Bronchial epithelial cell (primary cell): ENCODE results near the gene DACT2. TPM values are rescaled to one million over a fixed set of nuclear protein-coding genes. Genes with fewer than 3 reads are reported as not detected.
A peak's percentile ranks its signal among the peaks of the same experiment; 100 is the strongest.

Source experiments
- DNase-seq: peaks from one replicate; pipeline ENCODE4 v3.0.0-alpha.2; 2010; ENCODE audit warnings: low read depth
- FAIRE-seq: peaks from 2 replicates; lab custom pipeline; 2011; peaks lifted over from hg19 to GRCh38; lab: Jason Lieb, UNC
- H3K27me3 ChIP-seq: 2 replicates; pipeline ENCODE4 v1.5.1; 2011; ENCODE audit warnings: low read length; ENCODE audit not compliant: control insufficient read depth, insufficient read depth
- H3K36me3 ChIP-seq: 2 replicates; pipeline ENCODE4 v1.5.1; 2011; ENCODE audit warnings: low read length; ENCODE audit not compliant: control insufficient read depth, insufficient read depth
- H3K4me3 ChIP-seq: 2 replicates; pipeline ENCODE4 v1.5.1; 2011; ENCODE audit warnings: mild to moderate bottlenecking, low read depth, low read length, control low read depth
- total RNA-seq: library from RNA; depleted of rRNA; stranded (reverse); fragments of >200 nt; gene quantifications from 2 replicates; pipeline ENCODE4 v1.2.1, GENCODE V29; 2014
- TF ChIP-seq, protein P1 (sequence below): IDR thresholded peaks from 2 replicates; pipeline ENCODE4 v1.5.1; 2011; ENCODE audit warnings: mild to moderate bottlenecking, moderate library complexity, low read length, control low read depth, inconsistent platforms; ENCODE audit not compliant: insufficient read depth, severe bottlenecking

The DACT2 gene, protein sequence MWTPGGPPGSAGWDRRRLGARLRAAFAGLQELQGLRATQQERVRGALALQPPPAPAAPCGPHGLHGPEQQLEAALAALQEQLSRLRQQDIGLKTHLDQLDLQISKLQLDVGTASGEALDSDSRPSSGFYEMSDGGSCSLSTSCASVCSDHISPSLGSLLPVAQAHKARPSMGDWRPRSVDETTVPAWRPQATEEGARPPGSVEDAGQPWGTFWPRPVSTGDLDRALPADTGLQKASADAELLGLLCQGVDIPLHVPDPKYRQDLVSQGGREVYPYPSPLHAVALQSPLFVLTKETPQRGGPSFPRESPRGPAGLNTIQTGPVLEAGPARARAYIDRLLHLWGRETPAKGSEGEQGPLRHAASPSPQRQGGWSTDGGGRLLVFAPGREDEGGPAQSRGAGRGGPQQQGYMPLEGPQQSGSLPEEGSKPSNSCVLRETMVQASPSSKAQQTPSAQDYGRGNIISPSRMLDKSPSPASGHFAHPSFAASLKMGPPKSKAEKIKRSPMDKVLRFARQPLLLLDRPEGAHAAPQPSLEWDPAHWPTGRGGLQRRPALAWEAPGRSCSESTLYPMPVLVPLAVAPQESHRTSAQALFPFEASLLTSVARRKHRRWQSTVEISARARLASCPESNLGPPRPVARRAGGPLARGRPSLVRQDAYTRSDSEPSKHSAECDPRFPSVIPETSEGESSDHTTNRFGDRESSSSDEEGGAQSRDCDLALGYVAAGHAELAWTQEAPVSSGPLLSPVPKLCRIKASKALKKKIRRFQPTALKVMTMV
- total RNA-seq: 0.26 and 1.3 TPM in 2 replicates

DNA sequence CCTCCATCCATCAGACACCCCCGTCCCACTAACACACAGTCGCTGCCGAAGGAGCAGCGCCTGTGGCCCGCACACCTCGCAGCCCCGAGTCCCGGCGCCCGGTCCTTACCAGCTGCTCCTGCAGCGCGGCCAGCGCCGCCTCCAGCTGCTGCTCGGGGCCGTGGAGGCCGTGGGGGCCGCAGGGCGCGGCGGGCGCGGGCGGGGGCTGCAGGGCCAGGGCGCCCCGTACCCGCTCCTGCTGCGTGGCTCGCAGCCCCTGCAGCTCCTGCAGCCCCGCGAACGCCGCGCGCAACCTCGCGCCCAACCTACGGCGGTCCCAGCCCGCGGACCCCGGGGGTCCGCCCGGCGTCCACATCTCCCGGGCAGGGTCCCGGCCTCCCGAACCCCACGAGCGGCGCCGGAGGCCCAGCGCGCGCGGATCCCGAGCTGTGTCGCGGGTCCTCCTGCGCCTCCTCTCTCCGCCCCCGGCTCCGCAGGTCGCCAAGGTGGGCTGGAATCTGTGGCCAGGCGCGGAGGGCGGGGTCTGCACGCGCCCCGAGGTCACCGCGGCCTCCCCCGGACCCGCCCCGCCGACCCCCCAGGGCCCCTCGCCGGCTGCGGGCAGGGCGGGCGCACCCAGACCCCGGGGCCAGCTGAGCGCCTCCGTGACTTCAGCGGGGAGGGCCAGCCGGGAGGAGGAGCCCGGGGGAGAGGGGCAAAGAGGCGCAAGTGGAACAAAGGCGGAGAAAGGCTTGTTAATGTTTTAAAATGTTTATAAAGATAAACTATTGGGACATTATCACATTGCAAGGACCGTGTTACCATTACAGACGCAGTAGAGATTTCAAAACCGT is at the start of gene DACT2:
Gene DACT2 (minus strand): TSS at position 499 of the 833 bp plus-strand sequence. CDS start 144 bp downstream, at position 355.
- FAIRE-seq: no peak
- Histone ChIP-seq H3K36me3 (no peaks in the 10 kb centered on the region), H3K4me3 (peak within 1 kb of the TSS; percentile 10), H3K27me3 (peaks cover 7% of the 10 kb centered on the region)
- TF ChIP-seq, protein P1, sequence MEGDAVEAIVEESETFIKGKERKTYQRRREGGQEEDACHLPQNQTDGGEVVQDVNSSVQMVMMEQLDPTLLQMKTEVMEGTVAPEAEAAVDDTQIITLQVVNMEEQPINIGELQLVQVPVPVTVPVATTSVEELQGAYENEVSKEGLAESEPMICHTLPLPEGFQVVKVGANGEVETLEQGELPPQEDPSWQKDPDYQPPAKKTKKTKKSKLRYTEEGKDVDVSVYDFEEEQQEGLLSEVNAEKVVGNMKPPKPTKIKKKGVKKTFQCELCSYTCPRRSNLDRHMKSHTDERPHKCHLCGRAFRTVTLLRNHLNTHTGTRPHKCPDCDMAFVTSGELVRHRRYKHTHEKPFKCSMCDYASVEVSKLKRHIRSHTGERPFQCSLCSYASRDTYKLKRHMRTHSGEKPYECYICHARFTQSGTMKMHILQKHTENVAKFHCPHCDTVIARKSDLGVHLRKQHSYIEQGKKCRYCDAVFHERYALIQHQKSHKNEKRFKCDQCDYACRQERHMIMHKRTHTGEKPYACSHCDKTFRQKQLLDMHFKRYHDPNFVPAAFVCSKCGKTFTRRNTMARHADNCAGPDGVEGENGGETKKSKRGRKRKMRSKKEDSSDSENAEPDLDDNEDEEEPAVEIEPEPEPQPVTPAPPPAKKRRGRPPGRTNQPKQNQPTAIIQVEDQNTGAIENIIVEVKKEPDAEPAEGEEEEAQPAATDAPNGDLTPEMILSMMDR: no peak
- DNase-seq: no peak

DNA sequence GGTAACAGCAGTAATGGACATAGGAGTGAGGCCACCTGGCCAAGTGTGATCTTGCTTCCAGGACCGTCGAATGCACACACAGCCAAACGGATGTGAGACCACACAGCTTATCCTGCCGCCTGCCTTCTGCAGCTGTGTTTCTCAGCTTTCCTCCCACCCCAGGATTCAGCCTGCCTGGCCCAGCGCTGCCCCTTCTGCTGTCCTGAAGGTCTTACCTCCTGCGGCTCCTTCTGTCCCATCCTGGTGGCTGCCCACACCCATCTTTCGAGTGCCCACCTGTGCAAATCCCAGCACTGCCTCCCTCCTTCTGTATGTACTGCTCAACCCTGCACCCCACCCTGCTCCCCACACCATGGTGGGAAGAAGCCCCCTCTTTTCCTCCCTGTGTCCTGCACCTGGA is 49.4 kb upstream of the DACT2 start:
- Histone ChIP-seq H3K27me3 (no peaks in the 10 kb centered on the region), H3K36me3 (no peaks in the 10 kb centered on the region), H3K4me3 (no peak overlapping the region)
- DNase-seq (no peak), FAIRE-seq (no peak)
- TF ChIP-seq, protein P1: no peak

DNA sequence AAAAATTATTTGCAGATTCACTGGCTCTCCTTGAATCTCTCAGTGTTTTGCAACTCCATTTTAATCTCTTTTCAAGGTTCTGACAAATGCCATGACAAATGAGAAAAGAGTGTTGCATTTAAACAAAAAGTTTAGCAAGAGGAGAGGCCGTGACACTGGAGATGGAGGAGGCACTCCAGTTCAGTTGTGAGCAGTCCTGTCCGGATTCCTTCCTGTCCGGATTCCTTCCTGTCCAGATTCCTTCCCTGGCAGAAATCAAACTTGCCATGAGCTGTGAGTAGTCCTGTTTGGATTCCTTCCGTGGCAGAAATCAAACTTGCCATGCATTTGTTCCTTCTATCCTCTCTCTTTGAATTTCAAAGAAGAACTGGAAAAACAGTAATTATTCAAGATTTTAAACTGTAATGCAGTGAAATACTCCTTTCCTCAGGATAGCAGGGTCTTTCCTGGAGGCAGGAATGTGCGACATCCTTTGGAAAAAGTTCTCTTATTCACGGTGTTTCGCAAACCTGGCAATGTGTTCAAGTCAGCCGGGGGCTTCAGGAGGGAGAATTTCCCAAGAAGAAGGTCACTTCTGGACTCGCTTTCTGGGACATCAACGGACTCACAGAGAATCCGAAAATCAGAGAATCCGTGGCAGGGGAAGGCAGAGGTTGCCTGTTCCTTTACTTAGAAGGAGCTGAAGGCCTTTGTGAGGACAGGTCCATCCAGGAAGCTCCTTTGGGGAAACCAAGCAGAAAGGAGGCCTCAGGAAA is 48.7 kb upstream of the DACT2 start:
- no peak for DNase-seq
- no peaks in the 10 kb centered on the region for H3K36me3 ChIP-seq
- no peak for FAIRE-seq
- TF ChIP-seq, protein P1: no peak
- no peaks in the 10 kb centered on the region for H3K27me3 ChIP-seq
- H3K4me3 ChIP-seq: no peak overlapping the region

DNA sequence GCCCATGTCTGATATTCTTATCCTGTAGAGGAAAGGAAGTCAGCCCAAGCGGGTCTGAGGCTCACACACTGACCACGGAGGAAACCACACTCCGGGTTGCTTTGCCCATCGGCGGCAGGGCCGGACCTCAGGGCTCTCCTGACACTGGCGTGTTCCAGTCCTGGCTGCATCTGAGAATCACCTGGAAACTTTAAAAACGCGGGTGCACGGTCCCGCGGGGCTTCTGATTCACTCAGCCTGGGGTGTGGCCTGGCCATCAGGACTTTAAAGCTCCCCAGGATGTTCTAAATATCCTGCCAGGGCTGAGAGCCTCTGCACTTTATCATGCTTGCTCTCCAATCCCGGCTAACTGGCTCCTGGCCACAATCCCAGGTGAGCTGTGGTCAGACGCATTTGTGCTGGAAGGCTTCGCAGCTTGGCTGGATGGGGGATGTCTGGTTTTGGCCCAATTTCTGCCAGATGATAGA is 47.7 kb upstream of the DACT2 start:
- FAIRE-seq (no peak), DNase-seq (no peak)
- Histone ChIP-seq H3K36me3 (no peaks in the 10 kb centered on the region), H3K27me3 (no peaks in the 10 kb centered on the region), H3K4me3 (no peak overlapping the region)
- TF ChIP-seq, protein P1: no peak

DNA sequence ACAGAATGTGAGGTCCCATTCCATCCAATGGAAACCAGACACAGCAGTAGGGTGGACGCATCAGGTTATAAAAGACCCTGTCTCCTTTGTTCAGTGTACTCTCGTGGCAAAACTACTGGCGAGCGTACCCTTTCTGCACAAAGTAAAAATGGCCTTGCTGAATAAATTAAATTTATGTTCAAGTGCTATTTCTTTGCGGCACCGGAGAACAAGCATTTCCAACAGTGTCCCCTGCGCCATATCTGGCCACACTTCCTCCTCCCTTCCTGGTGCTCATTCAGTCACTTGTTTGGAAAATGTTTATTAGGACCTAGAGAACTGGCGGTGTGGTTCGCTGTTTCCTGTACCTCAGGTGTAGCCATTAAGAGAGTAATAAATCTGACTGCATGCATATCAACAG is 46.9 kb upstream of the DACT2 start:
- TF ChIP-seq, protein P1: no peak
- no peaks in the 10 kb centered on the region for H3K36me3 ChIP-seq
- no peak for FAIRE-seq
- no peak overlapping the region for H3K4me3 ChIP-seq
- H3K27me3 ChIP-seq: no peaks in the 10 kb centered on the region
- no peak for DNase-seq
